HG03039 (cell line): ENCODE results near the gene PRCC.

ENCODE experiments used
- ATAC-seq: cut with Tn5 transposase; IDR thresholded peaks from one replicate; pipeline ENCODE4 v1.9.1; 2021; ENCODE audit warnings: mild to moderate bottlenecking, moderate library complexity; ENCODE audit not compliant: unreplicated experiment

Gene PRCC

DNA sequence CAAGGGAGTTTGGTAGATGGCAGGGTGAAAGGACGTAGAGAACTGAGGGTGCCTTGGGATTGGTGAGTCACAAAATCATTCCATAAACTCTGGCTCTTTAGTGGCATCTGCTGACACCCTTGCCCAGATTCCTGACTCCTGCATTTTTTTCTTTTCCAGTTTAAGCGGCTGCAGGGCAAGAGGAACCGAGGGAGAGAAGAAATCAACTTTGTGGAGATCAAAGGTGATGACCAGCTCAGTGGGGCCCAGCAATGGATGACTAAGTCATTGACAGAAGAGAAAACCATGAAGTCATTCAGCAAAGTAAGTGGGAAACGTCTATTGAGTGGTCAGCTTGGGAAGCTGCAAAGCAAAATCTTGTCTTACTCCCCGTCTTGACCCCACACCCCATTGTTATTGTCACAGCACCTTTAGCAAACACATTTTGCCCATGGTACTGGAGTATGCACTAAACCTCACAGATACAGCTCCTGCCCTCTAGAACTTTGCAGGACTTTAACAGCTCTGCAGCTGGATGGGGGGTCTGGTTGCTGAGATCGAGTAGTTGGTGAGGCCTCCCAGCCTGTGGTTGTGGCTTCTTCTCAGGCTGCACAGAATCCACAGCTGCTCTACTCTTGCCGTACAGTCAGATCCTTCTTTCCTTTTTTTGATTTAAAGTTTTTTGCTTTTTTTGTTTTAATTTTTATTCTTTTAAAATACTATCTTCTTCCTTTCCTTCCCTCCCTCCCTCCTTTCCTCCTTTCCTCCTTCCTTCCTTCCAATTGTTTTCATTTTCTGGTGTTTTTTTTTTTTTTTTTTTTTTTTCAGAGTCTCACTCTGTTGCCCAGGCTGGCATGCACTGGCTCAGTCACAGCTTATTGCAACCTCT lies 27.4 kb downstream of the PRCC start:
- no peak for ATAC-seq

DNA sequence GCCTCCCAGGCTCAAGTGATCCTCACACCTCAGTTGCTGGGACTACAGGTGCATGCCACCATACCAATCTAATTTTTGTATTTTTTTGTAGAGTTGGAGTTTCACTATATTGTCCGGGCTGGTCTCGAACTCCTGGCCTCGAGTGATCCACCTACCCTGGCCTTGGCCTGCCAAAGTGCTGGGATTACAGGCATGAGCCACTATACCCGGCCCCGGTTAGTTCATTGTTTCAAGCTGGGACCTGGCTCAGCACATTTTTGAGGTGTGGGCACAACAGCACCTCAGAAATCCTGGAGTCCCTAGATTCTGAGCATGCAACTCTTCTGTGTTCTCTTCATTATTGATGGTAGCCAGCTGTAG lies 28.0 kb downstream of the PRCC start:
- ATAC-seq, result no peak

DNA sequence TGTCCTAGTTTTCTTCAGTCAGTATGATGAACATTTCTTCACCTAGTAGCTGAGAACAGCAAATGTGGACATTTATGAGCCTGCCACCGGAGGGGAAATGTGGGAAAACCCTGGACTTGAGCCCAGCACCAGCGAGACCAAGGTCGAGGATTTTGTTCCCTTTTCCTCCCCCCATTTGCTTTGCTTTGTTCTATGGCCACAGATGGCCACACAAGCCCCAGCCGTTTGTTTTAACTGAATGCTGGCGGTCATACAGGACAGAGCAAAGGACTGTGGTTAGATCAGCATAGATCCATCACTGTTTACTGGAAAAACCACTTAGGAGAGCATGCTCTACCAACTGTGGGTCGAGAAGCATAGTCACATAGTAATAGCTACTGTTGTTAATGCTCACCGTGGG lies 28.5 kb downstream of the PRCC start:
- ATAC-seq, result no peak

DNA sequence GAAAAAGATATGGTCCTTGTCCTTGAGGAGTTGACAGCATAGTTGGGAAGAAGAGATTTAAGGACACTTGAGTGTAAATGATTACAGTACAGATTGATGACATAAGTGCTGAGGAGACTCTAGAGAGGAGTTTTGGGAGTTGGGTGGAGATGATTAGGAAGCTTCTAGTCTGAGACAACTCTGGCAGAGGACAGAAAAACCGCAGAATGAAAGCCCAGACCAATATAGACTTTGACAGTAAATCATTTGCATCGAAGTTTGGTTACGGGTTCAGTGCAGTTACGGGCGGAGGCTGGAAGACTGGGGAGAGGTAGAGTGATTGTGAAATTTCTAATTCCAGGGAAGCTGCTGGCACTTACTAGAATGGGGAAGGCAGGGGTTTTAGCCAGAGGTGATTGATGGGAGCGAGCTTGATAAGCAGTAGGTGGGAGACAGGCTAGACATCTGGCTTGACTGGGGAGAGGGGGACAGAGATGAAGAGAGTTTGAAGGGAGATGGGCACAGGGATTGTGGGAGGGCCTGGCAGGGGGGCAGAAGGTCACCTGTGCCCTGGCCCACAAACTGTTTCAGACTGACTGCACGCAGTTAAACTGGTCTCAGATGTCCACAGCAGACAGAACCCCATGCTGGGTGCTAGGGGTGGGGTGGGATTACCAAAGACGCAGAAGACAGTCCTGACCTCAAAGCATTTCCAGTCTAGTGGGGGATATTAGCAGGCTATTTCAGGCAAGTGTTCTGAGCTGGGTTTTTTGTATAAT lies 29.2 kb downstream of the PRCC start:
- ATAC-seq, result no peak

DNA sequence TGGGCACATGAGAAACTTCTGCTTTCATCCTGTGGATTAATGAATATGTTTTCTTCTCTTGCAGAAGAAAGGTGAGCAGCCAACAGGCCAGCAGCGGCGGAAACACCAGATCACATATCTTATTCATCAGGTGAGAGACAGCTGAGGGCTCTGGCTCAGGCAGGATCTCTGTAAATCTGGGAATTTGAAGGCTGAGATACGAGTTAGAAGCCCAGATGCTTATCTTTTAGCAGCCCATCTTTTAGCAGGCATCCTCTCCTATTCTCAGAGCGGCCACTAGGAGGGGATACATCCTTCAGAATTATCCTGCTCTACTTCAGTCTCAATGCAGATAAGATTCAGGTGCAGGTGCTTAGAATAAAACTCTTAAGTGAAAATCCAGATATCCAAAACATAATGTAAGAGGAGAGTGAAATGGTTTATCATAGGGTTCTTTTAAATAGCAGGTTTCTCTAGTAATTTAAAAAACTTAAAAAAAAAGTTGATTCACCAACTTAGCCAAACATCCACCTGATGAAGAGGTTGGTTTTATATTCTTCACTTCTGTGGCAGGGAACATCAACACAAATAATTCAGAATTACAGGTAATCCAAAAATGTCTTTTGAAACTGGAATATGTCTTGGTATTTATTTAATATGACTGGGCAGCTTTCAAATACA lies 30.0 kb downstream of the PRCC start:
- ATAC-seq, result no peak

DNA sequence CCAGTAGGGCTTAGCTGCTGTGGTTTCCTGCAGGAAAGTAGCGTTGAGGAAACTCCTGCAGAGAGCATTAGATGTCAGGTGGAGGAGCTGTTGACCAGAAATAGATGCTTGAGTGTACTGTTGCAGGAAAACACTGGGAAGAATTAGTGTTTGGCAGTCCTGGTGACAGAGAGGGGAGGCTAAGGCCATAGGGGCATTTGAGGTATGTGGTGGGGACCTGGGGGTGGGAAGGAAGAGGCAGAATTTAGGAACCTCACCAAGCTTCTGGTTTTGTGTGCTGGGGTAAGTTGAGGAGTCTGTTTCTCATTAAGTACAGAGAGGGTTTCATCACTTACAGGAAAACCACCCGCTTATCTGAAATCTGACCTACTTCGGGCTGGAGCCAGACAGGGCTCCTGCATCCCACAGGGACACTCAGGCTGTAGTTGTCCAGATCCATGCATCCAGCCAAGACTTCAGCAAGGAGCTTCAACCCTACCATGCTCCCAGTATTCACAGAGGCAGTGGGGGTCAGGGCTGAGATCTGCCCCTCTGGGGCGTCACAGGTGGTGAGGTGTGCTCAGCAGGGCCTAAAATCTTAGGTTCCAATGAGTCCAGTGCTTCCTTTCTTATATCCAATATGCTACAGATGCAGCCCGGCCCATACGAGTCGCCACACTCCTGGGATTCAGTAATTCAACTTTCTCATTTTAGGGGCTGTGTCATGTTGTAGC lies 34.2 kb downstream of the PRCC start:
- no peak for ATAC-seq

DNA sequence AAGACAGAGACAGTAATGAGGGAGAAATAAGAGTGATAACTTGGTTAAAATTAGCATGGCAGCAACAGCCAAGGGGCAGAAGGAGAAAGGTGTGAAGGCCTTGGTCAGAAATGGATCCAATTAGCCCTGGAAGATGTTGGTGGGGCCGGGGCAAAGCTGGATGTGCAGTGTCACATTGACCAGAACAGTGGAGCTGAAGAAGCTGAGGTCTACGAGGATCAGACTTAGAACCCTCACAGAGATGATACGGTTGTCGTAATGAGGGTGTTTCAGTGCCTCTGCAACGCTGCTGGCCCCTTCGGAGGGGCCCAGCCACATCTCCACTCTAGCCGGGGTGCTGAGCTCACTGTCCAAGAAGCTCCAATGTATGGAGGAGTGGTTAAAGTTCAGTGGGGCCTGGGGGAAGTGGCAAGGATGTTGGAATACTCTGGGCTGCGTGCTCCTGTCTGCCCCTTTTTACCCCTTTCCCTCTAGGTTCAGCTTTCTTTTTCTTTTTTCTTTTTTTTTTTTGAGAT lies 35.1 kb downstream of the PRCC start:
- no peak for ATAC-seq

DNA sequence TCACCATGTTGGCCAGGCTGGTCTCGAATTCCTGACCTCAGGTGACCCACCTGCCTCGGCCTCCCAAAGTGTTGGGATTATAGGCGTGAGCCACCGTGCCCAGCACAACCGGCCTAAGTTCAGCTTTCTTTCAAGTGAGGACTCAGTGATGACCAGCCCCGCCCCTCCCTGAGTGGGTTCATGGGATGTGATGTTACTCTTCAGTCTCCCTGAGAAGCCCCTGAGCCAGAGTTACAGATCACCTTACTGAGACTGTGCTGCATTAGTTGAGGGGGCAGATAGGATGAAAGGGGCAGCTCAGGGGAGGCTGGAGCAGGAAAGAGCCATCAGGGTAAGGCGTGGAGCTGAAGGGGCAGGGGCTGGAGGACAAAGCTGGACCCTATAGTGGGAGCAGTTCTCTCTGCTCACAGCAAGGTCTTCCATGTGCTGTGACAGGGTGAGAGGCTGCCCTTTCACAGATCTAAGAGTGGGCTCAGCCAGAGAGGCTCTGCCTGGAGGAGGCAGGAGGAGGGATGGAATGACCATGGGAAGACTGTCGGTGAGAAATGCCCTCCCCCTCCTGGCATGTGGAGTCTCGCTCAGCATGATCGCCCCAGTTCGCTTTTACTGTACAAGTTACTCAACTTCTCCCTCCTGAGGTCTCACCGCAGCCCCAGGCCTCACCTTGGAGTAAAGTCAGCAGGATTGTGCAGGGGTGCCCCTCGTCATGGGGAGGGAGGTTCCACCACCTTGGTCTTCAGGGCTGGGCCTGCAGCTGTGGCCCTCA lies 35.9 kb downstream of the PRCC start:
- ATAC-seq, result no peak

DNA sequence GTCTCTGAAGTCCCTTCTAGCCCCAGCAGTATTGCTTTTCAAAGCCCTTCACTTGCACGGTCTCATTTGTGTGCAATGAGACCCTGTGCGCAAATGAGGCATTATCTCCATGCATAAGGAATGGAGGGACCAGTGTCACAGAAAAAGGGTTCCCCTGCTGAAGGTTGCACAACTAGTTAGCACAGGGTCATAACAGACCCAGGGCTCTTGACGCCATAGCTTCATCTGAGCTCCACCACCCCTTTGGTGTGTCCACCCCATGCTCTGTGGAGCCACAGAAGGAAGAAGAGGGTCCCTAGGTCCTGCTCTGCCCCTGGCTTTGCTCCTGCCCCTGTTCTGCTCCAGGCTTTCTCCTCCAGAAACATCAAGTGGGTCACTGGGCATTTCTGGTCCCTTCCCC lies 36.7 kb downstream of the PRCC start:
- no peak for ATAC-seq

DNA sequence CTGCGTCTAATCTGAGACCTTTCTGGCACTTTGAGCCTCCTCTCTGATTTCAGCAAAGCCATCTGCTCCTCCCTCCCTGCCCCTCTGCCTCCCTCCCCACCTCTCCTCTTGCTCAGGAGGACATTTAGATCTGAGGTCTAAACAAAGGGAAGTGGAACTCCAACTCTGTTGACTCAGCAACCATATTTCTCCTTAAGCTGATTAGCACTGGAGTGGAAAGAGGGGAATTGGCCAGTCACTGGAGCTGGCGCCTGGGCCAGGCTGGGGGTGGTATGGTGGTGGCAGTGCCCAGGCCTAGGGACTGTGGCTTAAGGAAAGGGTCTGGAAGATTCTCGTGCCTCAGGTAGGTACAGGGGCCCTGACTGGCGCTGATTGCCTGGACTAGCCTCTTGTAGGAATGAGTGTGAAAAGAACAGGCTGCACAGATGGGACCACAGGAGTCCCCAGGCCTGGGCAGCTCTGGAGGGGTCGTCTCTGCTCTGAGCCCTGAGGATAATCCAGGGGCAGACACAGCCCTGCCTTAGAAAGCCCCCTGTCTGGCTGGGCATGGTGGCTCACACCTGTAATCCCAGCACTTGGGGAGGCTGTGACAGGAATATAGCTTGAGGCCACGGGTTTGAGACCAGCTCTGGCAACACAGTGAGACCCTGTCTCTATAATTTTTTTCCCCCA lies 37.4 kb downstream of the PRCC start:
- ATAC-seq, result no peak

DNA sequence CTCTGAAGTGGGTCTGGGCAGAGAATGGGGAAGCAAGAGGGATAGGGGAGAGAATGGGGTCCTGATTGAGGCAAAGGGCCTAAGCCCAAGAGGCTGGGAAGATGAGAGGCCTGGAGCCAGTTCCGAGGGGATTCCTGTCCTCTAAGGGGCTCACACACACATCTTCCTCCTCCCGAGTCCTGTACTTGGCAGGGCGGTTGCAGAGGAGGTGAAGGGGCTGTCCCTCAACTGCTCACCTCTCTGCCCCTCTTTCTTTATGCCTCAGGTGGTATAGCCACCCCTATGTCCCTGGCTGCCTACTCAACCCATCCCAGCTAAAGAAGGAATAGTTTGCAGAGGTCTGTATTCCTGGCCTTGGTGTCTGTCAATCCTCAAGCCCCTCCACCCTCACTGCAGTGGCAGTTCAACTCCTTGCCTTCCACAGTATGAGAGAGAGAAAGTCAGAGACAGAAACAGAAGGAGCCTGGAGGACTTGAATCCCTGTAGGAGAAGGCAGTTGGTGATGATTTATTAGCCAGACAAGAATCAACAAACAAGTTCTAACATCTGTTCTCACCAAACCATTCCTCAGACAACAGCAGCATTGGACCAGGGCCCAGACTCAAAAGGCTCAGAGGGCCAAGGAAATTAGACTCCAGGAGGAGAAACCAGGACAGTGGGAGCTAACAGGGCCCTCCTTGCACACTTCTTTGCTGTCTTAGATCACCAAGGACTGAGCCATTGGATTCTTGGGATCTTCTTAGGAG lies 38.6 kb downstream of the PRCC start:
- no peak for ATAC-seq

DNA sequence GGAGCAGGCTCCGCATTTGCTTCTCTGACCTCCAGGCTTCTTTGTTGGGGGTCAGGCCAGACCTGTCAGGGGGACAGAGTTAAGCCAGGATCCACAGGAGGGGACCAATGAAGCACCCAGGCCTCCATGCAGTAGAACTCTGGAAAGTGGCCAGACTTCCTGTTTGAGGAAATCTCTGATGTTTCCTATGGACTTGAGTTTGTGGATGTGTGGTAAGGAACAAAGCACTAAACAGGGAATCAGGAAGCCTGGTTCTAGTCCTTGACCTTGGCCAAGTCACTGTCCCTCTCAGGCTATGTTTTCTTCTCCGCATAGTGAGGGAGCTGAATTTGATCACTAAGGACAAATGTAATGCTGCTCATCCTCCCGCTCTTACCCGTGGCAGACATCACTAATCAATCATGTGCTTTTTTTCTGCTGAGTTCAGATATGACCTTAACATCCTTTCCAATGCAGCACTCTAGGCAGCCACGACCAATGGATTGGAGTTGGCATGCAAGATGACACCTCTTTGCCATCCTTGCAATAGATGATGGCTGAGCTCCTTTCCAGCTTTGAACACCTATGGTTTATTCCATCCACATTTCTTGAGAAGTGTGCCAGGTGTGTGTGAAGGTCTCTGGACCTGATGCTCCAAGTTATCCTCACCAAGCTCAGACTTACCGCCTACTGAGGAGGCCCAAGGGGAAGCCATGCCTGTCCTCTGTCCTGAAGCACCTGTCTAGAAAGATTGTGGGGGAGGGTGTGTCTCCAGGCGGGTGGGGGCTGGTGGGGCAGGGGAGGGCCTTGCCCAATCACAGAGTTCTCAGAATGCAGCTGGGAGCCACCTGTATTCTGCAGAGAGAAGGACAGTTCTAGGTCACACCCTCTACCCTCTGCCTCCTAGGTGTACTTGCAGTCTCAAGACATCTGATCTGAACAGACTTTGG lies 39.4 kb downstream of the PRCC start:
- no peak for ATAC-seq

DNA sequence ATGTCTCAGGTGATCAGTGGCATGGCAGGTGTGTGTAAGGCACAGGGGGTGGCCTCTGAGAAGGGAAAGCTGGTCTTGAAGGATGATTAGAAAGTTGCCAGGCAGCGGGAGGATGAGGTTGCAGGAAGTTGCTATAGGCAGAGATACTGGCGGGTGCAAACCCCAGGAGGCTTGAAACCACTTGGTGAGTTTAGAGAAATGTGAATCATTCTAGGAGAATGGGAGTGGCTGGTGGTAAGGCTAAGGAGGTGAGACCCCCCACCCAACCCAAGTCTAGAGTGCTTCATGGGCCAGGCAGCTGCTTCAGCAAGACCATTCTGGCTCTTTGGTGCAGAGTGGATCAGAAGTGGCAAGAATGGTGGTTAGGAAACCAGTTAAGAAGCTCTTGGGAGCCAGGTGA lies 40.3 kb downstream of the PRCC start:
- no peak for ATAC-seq

DNA sequence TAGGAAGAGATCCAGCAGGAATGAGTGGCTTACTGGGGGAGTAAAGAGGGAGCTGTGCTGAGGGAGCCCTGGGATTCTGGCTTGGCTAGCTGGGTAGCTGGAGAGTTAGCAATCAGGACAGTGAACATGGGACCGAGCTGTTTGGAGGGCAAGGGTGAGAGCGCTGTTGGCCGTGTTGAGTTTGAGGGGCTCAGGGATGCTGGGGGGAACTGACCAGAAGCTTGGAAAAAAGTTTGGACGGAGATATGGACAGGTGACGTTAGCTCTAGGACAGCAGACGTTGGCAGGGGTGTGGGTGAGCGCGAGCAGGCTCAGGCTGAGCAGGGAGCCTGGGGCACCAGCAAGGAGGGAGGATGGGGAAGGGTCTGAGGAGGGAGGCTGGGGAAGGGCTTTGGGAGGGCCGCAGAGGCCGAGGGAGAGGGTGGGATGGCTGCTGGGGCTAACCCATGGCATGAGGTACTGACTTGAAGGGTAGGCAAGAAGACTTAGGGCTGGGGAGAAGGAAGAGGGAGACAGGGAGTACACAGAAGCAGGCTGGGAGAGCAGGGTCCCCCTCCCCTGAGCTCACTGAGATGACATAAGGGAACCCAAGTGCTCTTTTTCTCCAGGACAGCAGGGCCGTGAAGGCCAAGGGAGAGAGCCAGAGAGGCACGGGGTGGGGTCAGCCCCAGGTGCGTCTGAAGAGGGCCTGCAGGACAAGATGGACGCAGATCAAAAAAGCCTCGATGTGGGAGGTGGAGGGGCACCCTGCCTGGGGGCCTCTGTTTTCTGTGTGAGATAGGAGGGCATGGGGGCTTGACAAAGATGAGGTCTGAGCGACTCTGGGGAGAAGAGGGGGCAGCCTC lies 41.1 kb downstream of the PRCC start:
- ATAC-seq, result no peak

DNA sequence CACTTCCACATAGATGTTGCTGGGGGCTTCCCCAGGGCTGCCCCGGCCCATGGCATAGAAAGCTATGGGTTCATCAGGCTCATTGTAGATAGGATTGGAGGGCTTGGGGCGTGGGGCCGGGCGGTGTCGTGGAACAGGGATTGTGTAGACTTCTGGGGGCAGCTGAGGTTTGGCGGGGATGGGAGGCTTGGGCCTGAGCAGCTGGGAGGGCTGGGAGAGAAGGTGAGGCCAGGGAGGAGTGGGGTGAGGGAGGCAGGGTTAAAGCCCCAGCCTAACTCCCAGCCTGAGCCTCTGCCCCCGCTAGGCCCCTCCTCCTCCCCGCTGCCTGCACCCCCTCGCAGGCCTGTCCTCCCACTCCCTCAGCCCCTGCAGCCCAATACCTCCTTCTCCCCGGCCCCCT lies 41.9 kb downstream of the PRCC start:
- no peak for ATAC-seq

DNA sequence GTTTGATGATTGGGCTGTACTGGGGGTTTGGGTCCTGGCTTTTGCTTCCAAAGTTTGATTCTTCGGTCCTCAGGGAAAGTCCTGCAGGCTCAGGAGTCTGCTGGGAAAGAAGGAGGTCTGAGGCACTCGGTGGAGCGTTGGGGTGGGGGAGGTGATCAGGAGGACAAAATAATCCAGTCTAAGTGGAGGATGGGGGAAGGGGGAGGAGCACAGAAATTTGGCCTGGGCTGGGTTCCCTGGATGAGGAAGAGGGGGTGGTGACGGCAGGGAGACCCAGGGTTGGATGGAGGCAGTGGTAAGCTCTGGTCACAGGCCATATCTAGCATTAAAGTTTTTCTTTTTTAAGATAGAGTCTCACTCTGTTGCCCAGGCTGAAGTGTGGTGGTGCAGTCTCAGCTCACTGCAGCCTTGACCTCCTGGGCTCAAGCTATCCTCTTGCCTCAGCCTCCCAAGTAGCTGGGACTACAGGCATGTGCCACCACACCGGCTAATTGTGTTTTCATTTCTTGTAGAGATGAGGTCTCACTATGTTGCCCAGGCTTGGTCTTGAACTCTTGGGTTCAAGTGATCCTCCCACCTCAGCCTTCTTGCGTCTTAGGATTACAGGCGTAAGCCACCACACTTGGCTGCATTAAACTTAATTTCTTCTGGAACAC lies 42.5 kb downstream of the PRCC start:
- ATAC-seq, result no peak

DNA sequence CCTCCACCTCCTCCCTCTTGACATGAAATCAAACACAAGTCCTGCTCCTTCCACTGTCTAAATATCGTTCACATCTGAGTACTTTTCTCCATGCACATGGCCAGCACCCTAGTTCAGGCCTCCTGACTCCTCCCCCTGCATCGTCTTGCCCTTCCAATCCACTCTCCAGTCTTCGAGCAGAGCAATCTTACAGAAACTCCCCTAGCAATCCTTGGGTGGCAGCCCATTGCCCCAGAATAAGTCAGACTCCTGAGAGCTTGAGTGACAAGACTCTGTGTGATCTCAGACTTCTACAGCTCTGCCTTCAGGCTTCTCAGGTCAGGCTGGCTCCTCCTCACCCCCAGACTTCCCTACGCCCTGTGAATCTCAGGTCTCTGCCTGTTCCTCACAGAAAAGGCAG lies 43.8 kb downstream of the PRCC start:
- ATAC-seq, result no peak
